HG03139 (cell line): Measurements from ENCODE around the gene GABRQ.

Source experiments
- ATAC-seq: cut with Tn5 transposase; IDR thresholded peaks from one replicate; pipeline ENCODE4 v1.9.1; 2021; ENCODE audit not compliant: unreplicated experiment

The GABRQ gene

DNA sequence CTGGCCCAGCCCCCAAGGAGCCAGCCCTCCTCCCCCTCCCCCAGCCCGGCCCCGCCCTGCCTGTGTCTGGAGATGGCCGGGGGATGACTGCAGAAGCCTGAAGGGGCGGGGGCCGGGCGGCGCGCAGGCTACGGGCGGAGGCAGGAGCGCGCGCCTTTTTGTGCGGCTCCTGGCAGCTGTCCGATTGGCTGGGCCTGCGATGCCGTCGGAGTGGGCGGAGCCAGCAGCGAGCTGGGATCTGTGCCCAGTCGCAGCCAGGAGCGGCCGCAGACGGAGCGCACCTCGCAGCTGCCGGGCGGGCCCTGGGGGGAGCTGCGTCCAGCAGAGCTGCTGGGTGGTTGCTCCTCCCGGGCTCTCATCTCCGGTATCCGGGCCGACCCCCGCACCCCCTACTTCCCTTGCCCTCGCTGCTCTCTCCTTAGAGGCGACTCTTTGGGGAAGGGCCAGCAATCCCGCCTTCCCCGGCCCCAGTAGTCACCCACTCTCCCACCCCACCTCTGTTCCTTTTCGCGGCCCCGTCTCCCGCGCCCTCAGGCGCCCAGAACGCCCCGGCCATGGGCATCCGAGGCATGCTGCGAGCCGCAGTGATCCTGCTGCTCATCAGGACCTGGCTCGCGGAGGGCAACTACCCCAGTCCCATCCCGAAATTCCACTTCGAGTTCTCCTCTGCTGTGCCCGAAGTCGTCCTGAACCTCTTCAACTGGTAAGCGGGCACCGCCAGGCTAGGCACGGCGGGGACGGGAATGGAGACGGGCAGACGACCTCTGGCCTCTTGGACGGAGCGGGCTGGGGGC lies at the start of gene GABRQ:
Gene GABRQ, plus strand, starts transcription at position 247 of the 794 bp plus-strand sequence. Its CDS starts 308 bp downstream, at position 555.
- ATAC-seq: no peak

GRCh38 chrX:152588206-152588605 lies 49.5 kb upstream of the GABRQ start:
- no peak for ATAC-seq

- ATAC-seq: no peak
These were observed 36.7 kb upstream of the GABRQ start for GRCh38 chrX:152600853-152601633.

- no peak for ATAC-seq
These were observed 35.7 kb upstream of the GABRQ start for GRCh38 chrX:152601848-152602616.

DNA sequence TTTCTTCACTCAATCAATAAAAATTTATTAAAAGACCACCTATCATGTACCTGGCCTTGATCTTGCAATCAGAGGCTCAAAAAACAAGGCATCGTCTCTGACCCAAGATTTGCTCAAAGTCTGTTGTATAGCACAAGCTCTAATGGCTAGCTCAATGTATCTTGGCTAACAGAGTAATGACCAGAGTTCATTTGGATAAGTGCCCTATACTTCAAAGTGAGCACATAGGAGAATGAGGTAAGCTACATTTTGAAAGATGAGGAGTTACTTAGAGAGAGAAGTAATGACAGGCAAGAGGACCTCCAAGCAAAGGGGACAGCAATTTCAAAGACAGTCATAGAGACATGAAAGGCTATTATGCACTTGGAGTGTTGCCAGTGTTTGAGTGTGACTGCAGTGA lies 22.9 kb upstream of the GABRQ start:
- ATAC-seq: no peak

GRCh38 chrX:152619897-152620296 lies 17.8 kb upstream of the GABRQ start:
- no peak for ATAC-seq

DNA sequence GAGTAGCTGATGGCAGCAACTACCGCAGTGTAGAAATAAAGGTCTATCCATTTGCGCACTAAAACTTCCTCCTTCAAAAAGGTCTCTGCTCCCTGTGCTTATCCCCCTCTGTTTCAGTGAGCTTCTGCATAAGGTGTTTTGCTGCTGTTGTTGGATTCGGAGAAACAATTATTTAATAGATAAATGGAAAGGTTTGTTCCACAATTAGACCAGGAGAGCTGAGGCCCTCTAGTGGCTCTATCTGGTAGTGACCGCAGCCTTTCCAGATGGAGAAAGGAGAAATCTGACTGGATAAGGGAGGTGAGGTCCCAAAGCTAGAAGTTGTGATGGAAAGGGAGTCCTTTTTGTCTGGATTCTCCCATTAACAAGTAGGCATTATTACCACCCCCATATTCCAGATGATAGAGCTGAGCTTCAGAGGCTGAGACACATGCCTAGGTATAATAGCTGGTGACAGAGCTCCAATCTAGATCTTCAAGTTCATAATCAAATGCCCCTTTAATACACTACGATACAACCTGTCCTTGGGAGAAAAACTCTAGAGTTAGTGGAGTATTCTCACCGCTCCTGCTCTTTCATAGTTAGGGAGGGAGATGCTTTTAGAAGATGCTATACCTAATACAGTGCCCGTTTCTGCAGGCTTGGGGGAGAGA lies 5.1 kb upstream of the GABRQ start:
- no peak for ATAC-seq

GRCh38 chrX:152635941-152636340 lies 1.8 kb upstream of the GABRQ start:
- ATAC-seq: no peak

DNA sequence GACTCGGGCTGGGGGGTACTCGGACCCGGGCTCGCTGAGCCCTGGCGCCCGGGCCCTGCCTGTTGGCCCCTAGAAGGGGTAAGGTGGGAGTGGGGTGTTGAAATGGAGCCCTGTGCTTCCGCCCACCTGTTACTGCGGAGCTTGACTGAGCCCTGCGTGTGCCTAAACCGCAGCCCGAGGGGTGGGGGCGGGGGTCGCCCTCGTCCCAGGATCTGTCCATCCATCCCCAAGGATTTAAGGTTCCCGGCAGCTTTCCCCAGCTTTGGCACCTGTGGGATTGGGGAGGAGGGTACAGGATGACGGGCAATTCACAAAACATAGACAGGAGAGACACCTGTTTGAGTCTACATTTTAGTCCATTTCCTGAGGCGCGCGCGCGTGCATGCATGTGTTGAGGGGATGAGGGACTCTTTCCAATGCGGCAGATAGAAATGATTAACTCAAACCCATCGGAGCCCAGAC lies 779 bp downstream of the GABRQ start:
- ATAC-seq: no peak

DNA sequence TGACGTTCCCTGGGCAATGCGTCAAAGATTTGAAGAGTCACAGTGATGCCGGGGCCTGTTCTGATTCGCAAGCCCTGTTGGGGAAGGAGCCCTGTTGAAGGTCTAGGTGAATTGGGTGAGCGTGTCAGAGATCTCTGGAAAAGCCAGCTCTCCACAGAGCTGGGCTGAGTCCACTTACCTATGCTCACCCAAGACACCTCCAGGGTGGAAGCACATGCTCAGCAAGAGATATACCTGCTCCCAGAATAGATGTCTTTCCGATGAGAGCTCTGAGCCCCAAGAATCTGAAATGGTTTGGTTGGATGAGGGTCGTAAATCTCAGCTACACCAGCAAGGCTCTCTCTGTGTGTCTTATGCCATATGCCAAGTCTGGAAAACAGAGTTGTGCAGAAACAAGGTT lies 1.7 kb downstream of the GABRQ start:
- ATAC-seq: no peak

GRCh38 chrX:152640034-152640818 lies 2.5 kb downstream of the GABRQ start:
- ATAC-seq: no peak

- no peak for ATAC-seq
These were observed 3.7 kb downstream of the GABRQ start for GRCh38 chrX:152641256-152641875.

GRCh38 chrX:152641996-152642395 lies 4.3 kb downstream of the GABRQ start:
- ATAC-seq: no peak

GRCh38 chrX:152642931-152643564 lies 5.4 kb downstream of the GABRQ start:
- no peak for ATAC-seq

GRCh38 chrX:152646961-152647360 lies 9.3 kb downstream of the GABRQ start:
- no peak for ATAC-seq

DNA sequence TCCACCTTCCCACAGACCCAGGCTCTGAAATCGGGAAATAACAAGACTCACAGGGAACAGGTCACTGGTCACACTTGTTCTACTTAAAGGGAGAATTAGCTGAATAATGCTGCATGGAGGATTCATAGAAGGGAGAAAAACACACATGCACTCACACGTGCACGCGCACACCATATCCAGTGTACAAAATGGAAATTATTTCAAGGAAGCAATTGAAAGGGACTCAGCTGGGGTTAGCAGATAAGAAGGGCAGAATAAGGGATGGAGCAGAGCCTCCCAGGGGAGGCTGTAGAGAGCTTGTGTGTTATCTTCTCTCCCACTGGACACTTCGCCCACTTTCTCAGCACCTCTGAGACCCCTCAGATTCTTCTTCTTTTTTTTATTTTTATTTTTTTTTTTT lies 10.3 kb downstream of the GABRQ start:
- ATAC-seq: no peak

GRCh38 chrX:152652060-152652459 lies 14.4 kb downstream of the GABRQ start:
- no peak for ATAC-seq

DNA sequence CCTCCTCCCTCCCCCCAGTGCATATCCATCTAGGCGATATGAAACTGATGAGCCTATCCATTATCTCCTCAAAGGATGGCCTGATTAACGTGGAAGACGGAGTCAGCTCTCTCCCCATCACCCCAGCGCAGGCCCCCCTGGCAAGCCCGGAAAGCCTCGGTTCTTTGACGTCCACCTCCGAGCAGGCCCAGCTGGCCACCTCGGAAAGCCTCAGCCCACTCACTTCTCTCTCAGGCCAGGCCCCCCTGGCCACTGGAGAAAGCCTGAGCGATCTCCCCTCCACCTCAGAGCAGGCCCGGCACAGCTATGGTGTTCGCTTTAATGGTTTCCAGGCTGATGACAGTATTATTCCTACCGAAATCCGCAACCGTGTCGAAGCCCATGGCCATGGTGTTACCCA lies 14.8 kb downstream of the GABRQ start:
- ATAC-seq: no peak

- ATAC-seq: no peak
These were observed 18.4 kb downstream of the GABRQ start for GRCh38 chrX:152656087-152656486.
